ENCODE measurements around the gene CERS2.

CERS2 gene

DNA sequence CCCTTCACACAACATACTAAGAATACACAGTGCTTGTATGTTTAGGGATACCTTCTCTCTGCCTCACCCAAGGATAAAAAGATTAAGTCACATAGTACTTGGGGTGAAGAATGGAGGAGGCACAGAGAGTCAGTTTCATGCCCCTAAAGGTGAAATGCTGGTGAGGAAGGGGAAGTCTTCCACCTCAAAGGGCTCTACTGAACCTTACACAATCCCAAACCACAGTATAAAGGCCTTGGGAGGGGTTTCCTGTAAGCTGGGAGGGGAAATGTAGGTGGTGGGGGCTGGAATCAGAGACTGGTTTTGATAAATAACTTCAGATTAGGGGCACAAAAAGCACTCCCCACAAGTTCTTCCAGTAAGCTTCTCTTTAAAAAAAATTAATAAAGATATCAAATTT, 28.5 kb upstream of the CERS2 start:
- DNase-seq (ENCODE audit: low read depth in 2 of 2) = no peak
- no peak overlapping the region for H3K4me3 ChIP-seq (replicated peaks in 1 of 2; ENCODE audit: low read depth in 2 of 2, low read length in 2 of 2)
- TF ChIP-seq CTCF (IDR thresholded peaks at IDR 0.05; ENCODE audit: low read depth, low read length) = no peak

DNA sequence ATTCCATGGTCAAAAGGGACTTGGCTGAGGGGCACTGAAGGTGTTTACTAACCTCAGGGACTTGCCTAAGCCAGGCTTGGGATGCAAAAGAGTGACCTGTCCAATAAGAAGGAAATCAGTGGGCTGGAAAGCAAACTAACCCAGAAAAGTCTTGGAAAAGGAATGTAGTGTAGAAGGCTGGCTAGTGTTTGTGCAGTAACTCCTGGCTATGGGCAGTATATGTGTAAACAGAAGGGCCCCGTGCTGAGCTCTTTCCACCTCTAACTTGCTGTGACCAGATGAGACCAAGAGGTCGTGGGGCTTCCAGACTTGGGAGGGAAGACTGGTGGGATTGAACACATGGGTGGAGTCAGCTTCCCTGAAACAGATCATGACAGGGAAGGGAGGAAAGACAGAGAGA, 28.0 kb upstream of the CERS2 start:
- no peak overlapping the region for H3K4me3 ChIP-seq (replicated peaks in 1 of 2; ENCODE audit: low read depth in 2 of 2, low read length in 2 of 2)
- DNase-seq (ENCODE audit: low read depth in 2 of 2) = no peak

GRCh38 chr1:151002051-151002450, 27.4 kb upstream of the CERS2 start:
- no peak for TF ChIP-seq CTCF (IDR thresholded peaks at IDR 0.05; ENCODE audit: low read depth, low read length)
- no peak for DNase-seq (ENCODE audit: low read depth in 2 of 2)

More for the DNA sequence above, 28.0 kb upstream of the CERS2 start:
- no peak for TF ChIP-seq CTCF (IDR thresholded peaks at IDR 0.05; ENCODE audit: low read depth, low read length)

GRCh38 chr1:151001602-151002001, 27.0 kb upstream of the CERS2 start:
- peak in 1 of 2 donors; percentile 41 for DNase-seq (ENCODE audit: low read depth in 2 of 2)
- no peak for TF ChIP-seq CTCF (IDR thresholded peaks at IDR 0.05; ENCODE audit: low read depth, low read length)
- H3K4me3 ChIP-seq (replicated peaks in 1 of 2; ENCODE audit: low read depth in 2 of 2, low read length in 2 of 2) = no peak overlapping the region

More at GRCh38 chr1:151002051-151002450, 27.4 kb upstream of the CERS2 start:
- H3K4me3 ChIP-seq (replicated peaks in 1 of 2; ENCODE audit: low read depth in 2 of 2, low read length in 2 of 2) = no peak overlapping the region

GRCh38 chr1:151000408-151000807, 25.8 kb upstream of the CERS2 start:
- TF ChIP-seq CTCF (IDR thresholded peaks at IDR 0.05; ENCODE audit: low read depth, low read length) = no peak

GRCh38 chr1:150999926-151000325, 25.3 kb upstream of the CERS2 start:
- no peak overlapping the region for H3K4me3 ChIP-seq (replicated peaks in 1 of 2; ENCODE audit: low read depth in 2 of 2, low read length in 2 of 2)
- TF ChIP-seq CTCF (IDR thresholded peaks at IDR 0.05; ENCODE audit: low read depth, low read length) = no peak
- DNase-seq (ENCODE audit: low read depth in 2 of 2) = no peak

More at GRCh38 chr1:151000408-151000807, 25.8 kb upstream of the CERS2 start:
- no peak overlapping the region for H3K4me3 ChIP-seq (replicated peaks in 1 of 2; ENCODE audit: low read depth in 2 of 2, low read length in 2 of 2)
- DNase-seq (ENCODE audit: low read depth in 2 of 2) = no peak

GRCh38 chr1:150999051-150999674, 24.5 kb upstream of the CERS2 start:
- peak; percentile 65 to 85 for DNase-seq (ENCODE audit: low read depth in 2 of 2)

More at GRCh38 chr1:150999051-150999674, 24.5 kb upstream of the CERS2 start:
- TF ChIP-seq CTCF (IDR thresholded peaks at IDR 0.05; ENCODE audit: low read depth, low read length) = no peak
- no peak overlapping the region for H3K4me3 ChIP-seq (replicated peaks in 1 of 2; ENCODE audit: low read depth in 2 of 2, low read length in 2 of 2)

Measured in cardiac fibroblast (primary cell).